Hepatocyte (in vitro differentiated cells): Measurements from ENCODE around the gene IRF4. TPM values are rescaled to one million over a fixed set of nuclear protein-coding genes. Genes with fewer than 3 reads are reported as not detected.

Source experiments
- DNase-seq: peaks from one replicate; pipeline ENCODE4 v3.0.0-alpha.2; 2016; ENCODE audit warnings: low spot score
- H2AFZ ChIP-seq: fragments of 200-600 bp; sonication (generic); 2 replicates; pipeline ENCODE4 v1.6.0; 2016; ENCODE audit warnings: antibody characterized with exemption, mild to moderate bottlenecking
- H3K27ac ChIP-seq: fragments of 200-600 bp; sonication (generic); 2 replicates; pipeline ENCODE4 v1.5.1; 2016; ENCODE audit warnings: mild to moderate bottlenecking
- H3K27me3 ChIP-seq: fragments of 200-600 bp; sonication (generic); 2 replicates; pipeline ENCODE4 v1.6.1; 2016
- H3K36me3 ChIP-seq: fragments of 200-600 bp; sonication (generic); replicated peaks from 2 replicates; pipeline ENCODE4 v1.5.1; 2016; ENCODE audit warnings: low read depth; ENCODE audit not compliant: insufficient read depth
- H3K4me1 ChIP-seq: fragments of 200-600 bp; sonication (generic); 2 replicates; pipeline ENCODE4 v1.5.1; 2016; ENCODE audit warnings: mild to moderate bottlenecking, moderate library complexity; ENCODE audit not compliant: insufficient read depth
- H3K4me2 ChIP-seq: fragments of 200-600 bp; sonication (generic); 2 replicates; pipeline ENCODE4 v1.6.0; 2016
- H3K4me3 ChIP-seq: fragments of 200-600 bp; sonication (generic); 2 replicates; pipeline ENCODE4 v1.5.1; 2016; ENCODE audit warnings: mild to moderate bottlenecking
- H3K79me2 ChIP-seq: fragments of 200-600 bp; sonication (generic); 2 replicates; pipeline ENCODE4 v1.6.0; 2017; ENCODE audit warnings: mild to moderate bottlenecking
- H3K9me2 ChIP-seq: fragments of 200-600 bp; sonication (generic); replicated peaks from 2 replicates; pipeline ENCODE4 v1.6.0; 2017; ENCODE audit warnings: mild to moderate bottlenecking; ENCODE audit not compliant: insufficient read depth
- H3K9me3 ChIP-seq: fragments of 200-600 bp; sonication (generic); 2 replicates; pipeline ENCODE4 v1.5.1; 2016; ENCODE audit warnings: low read depth, mild to moderate bottlenecking
- H4K20me1 ChIP-seq: fragments of 200-600 bp; sonication (generic); 2 replicates; pipeline ENCODE4 v1.6.0; 2016; ENCODE audit warnings: mild to moderate bottlenecking; ENCODE audit not compliant: insufficient read depth, poor library complexity, severe bottlenecking
- EZH2 ChIP-seq: fragments of 200-600 bp; sonication (generic); IDR thresholded peaks from 2 replicates; pipeline ENCODE4 v1.6.1; 2016; ENCODE audit warnings: antibody characterized with exemption, mild to moderate bottlenecking, borderline replicate concordance
- EZH2phosphoT487 ChIP-seq: fragments of 200-600 bp; sonication (generic); IDR thresholded peaks from one replicate; pipeline ENCODE4 v1.6.1; 2018; ENCODE audit warnings: antibody characterized with exemption, mild to moderate bottlenecking, low read depth, moderate library complexity; ENCODE audit not compliant: unreplicated experiment, severe bottlenecking
- WGBS: methylation state at CpG from one replicate; pipeline ENCODE4 v1.1.6; 2016; ENCODE audit warnings: low lambda C conversion rate; ENCODE audit errors: missing lambda C conversion rate; 5-methylcytosine and 5-hydroxymethylcytosine counted together
- polyA plus RNA-seq: library from polyadenylated mRNA; unstranded; fragments of >200 nt; fragmentation: Nextera tagmentation; extraction: Ambion mirVana; gene quantifications from 2 replicates; pipeline ENCODE4 v1.2.1, GENCODE V29; 2016
- total RNA-seq: library from RNA; depleted of rRNA; stranded (reverse); fragments of >200 nt; gene quantifications from 2 replicates; pipeline ENCODE4 v1.2.3, GENCODE V29; 2014
- TF ChIP-seq, protein P1 (sequence below): fragments of 200-600 bp; sonication (generic); IDR thresholded peaks from 2 replicates; pipeline ENCODE4 v1.5.1; 2016; ENCODE audit warnings: antibody characterized with exemption, mild to moderate bottlenecking; ENCODE audit not compliant: poor library complexity

IRF4 gene
- total and polyA plus RNA-seq, 2 experiments from 2014 or later, result 0.02 to 0.23 TPM

DNA sequence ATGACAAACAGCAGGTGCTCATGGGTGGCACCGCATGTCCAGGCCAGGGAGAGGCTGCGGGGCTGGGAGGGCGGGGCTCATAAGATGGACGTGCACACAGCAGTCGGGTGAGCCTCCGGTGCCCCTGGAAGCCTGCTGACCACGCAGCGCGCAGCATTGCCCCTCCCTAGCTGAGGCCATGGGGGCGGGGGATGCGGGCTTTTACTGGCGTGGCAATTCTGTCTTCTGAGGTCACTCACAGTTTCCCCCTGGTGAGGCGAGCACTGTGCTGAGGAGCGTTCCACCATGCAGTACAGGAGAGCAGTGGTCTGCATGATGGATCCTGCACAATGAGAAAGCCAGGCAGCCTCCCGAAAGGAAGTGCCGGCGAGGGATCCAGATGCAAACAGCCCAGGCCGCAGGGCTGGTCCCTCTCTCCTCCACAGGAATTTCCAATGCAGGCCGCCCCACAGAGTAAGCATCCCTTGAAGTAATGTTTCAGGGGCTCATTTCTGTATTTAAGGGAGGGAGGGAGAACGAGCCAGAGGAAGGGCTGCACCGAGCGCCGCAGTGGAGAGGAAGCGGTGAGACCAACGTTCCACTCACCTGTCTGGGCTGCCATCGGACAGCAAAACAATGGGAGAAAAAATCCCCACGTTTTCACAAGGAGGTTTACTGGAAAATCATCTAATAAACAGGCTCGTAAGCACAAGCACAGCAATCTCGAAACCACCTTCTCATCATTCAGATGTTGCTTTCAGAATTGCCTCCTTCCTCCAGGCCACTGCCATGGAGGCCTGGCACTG is 56.0 kb downstream of the IRF4 start:
- Histone ChIP-seq H3K4me1 (no peaks in the 10 kb centered on the region), H3K4me3 (no peak overlapping the region), H3K9me2 (no peaks in the 10 kb centered on the region), H3K36me3 (no peaks in the 10 kb centered on the region), H3K4me2 (no peak overlapping the region), H2AFZ (no peak overlapping the region), H4K20me1 (no peaks in the 10 kb centered on the region), H3K27ac (no peak overlapping the region), H3K79me2 (no peaks in the 10 kb centered on the region), H3K9me3 (no peaks in the 10 kb centered on the region), H3K27me3 (no peaks in the 10 kb centered on the region)
- WGBS, result 91% methylated on average over 27 of the region's 29 CpGs
- DNase-seq, result no peak
- no peak for TF ChIP-seq EZH2phosphoT487
- no peak for TF ChIP-seq EZH2
- TF ChIP-seq, protein P1, sequence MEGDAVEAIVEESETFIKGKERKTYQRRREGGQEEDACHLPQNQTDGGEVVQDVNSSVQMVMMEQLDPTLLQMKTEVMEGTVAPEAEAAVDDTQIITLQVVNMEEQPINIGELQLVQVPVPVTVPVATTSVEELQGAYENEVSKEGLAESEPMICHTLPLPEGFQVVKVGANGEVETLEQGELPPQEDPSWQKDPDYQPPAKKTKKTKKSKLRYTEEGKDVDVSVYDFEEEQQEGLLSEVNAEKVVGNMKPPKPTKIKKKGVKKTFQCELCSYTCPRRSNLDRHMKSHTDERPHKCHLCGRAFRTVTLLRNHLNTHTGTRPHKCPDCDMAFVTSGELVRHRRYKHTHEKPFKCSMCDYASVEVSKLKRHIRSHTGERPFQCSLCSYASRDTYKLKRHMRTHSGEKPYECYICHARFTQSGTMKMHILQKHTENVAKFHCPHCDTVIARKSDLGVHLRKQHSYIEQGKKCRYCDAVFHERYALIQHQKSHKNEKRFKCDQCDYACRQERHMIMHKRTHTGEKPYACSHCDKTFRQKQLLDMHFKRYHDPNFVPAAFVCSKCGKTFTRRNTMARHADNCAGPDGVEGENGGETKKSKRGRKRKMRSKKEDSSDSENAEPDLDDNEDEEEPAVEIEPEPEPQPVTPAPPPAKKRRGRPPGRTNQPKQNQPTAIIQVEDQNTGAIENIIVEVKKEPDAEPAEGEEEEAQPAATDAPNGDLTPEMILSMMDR, result no peak

GRCh38 chr6:448296-449056 is 56.9 kb downstream of the IRF4 start:
- Histone ChIP-seq H3K9me3 (no peaks in the 10 kb centered on the region), H3K4me2 (no peak overlapping the region), H3K9me2 (no peaks in the 10 kb centered on the region), H3K27ac (no peak overlapping the region), H2AFZ (no peak overlapping the region), H4K20me1 (no peaks in the 10 kb centered on the region), H3K36me3 (no peaks in the 10 kb centered on the region), H3K79me2 (no peaks in the 10 kb centered on the region), H3K4me1 (no peaks in the 10 kb centered on the region), H3K27me3 (no peaks in the 10 kb centered on the region), H3K4me3 (no peak overlapping the region)
- whole genome bisulfite sequencing, result 91% methylated on average over 19 of the region's 19 CpGs
- TF ChIP-seq EZH2 (no peak), EZH2phosphoT487 (no peak)
- TF ChIP-seq, protein P1, result no peak
- DNase-seq, result no peak

DNA sequence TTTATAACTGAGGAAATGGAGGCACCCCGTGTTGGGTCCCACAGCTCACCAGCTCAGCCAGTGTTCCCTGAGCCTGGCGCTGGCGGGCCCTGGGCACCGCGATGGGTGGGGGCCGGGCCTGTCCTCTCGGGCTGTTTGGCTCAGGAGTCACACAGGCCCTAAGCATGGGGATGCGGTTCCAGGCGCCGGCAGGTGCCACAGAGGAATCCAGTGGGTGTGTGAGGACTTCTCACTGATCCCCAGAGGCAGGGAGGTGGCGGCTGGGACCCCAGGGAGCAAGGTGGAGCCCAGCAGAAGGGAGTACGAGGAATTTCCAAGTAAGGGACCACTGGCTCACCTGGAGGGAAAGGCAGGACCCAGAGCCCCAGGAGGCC is 57.5 kb downstream of the IRF4 start:
- Histone ChIP-seq H3K4me3 (no peak overlapping the region), H3K9me2 (no peaks in the 10 kb centered on the region), H3K4me1 (no peaks in the 10 kb centered on the region), H4K20me1 (no peaks in the 10 kb centered on the region), H3K27ac (no peak overlapping the region), H3K36me3 (no peaks in the 10 kb centered on the region), H3K9me3 (no peaks in the 10 kb centered on the region), H3K79me2 (no peaks in the 10 kb centered on the region), H2AFZ (no peak overlapping the region), H3K4me2 (no peak overlapping the region), H3K27me3 (no peaks in the 10 kb centered on the region)
- 89% methylated on average over 12 of the region's 12 CpGs for WGBS
- DNase-seq, result no peak
- TF ChIP-seq EZH2phosphoT487, result no peak
- TF ChIP-seq, protein P1, result no peak
- TF ChIP-seq EZH2, result no peak
